CD8-positive, alpha-beta memory T cell (primary cell): Measurements from ENCODE around the gene MYOG. TPM values are rescaled to one million over a fixed set of nuclear protein-coding genes. Genes with fewer than 3 reads are reported as not detected.

ENCODE experiments used
- CTCF ChIA-PET: fragments of 350-600 bp; sonication (Branson Sonifier 250); formaldehyde crosslinking; loops from one replicate; lab custom pipeline; 2021; ENCODE audit warnings: antibody characterized with exemption; lab: Charles Lee
- POLR2A ChIA-PET: fragments of 350-600 bp; sonication (Branson Sonifier 250); formaldehyde crosslinking; loops from one replicate; lab custom pipeline; 2021; ENCODE audit warnings: antibody characterized with exemption; lab: Charles Lee
- DNase-seq, 5 donors: peaks; one replicate each; pipeline versions ENCODE4 v3.0.0 to v3.0.0-alpha.2; 2020 to 2022; ENCODE audit warnings: mixed read lengths in 1 of 5
- H3K27ac ChIP-seq: one replicate; pipeline ENCODE4 v1.7.0; 2013; ENCODE audit warnings: low read depth, mild to moderate bottlenecking, low read length, moderate library complexity
- H3K27me3 ChIP-seq: 2 replicates; pipeline ENCODE4 v1.7.0; 2013; ENCODE audit warnings: low read length, mild to moderate bottlenecking; ENCODE audit not compliant: insufficient read depth, poor library complexity, severe bottlenecking
- H3K36me3 ChIP-seq: 2 replicates; pipeline ENCODE4 v1.7.0; 2013; ENCODE audit warnings: mild to moderate bottlenecking, low read length, moderate library complexity; ENCODE audit not compliant: insufficient read depth
- H3K4me1 ChIP-seq: 2 replicates; pipeline ENCODE4 v1.7.0; 2013; ENCODE audit warnings: mild to moderate bottlenecking, low read length, moderate library complexity; ENCODE audit not compliant: insufficient read depth
- H3K4me3 ChIP-seq: 2 replicates; pipeline ENCODE4 v1.7.0; 2013; ENCODE audit warnings: mild to moderate bottlenecking, low read length
- H3K9me3 ChIP-seq: 2 replicates; pipeline ENCODE4 v1.7.0; 2013; ENCODE audit warnings: mild to moderate bottlenecking, low read length
- H3K27ac Mint-ChIP-seq, 8 donors: one replicate each; pipeline ENCODE4 v1.8.0; 2020 to 2021; ENCODE audit warnings: mixed read lengths in 8 of 8, mild to moderate bottlenecking in 6 of 8, inconsistent platforms in 3 of 8, moderate library complexity in 3 of 8
- H3K27me3 Mint-ChIP-seq, 2 donors: one replicate each; pipeline ENCODE4 v1.8.0; 2020 to 2021; ENCODE audit warnings: mixed read lengths in 2 of 2, mild to moderate bottlenecking in 1 of 2, moderate library complexity in 1 of 2
- H3K36me3 Mint-ChIP-seq, 3 donors: one replicate each; pipeline ENCODE4 v1.8.0; 2020 to 2021; ENCODE audit warnings: mixed read lengths in 3 of 3, inconsistent platforms in 1 of 3, mild to moderate bottlenecking in 1 of 3
- H3K4me1 Mint-ChIP-seq, 3 donors: one replicate each; pipeline ENCODE4 v1.8.0; 2020 to 2021; ENCODE audit warnings: mixed read lengths in 3 of 3, inconsistent platforms in 1 of 3, mild to moderate bottlenecking in 1 of 3
- H3K4me3 Mint-ChIP-seq, 7 donors: one replicate each; pipeline ENCODE4 v1.8.0; 2020 to 2021; ENCODE audit warnings: mixed read lengths in 7 of 7, mild to moderate bottlenecking in 6 of 7, moderate library complexity in 4 of 7, inconsistent platforms in 2 of 7
- H3K9me3 Mint-ChIP-seq, 5 donors: one replicate each; pipeline ENCODE4 v1.8.0; 2020 to 2022; ENCODE audit warnings: mixed read lengths in 5 of 5, mild to moderate bottlenecking in 3 of 5, moderate library complexity in 2 of 5, inconsistent platforms in 1 of 5
- polyA plus RNA-seq: library from polyadenylated mRNA; unstranded; fragments of 300-500 nt; fragmentation: Illumina TruSeq; gene quantifications from one replicate; pipeline ENCODE4 v1.2.3, GENCODE V29; 2021
- total RNA-seq, 2 experiments: library from RNA; stranded (reverse); gene quantifications; one replicate each; pipeline ENCODE4 v1.2.3, GENCODE V29; 2021

MYOG gene
- total and polyA plus RNA-seq, 3 experiments from 2014 or later: not detected

GRCh38 chr1:203063287-203063686 is 22.5 kb downstream of the MYOG start:
- no peak for DNase-seq
- Mint-ChIP-seq H3K4me3 (no peak overlapping the region), H3K27ac (peak overlapping the region in 1 of 8 donors; percentile 20), H3K4me1 (no peaks in the 10 kb centered on the region), H3K9me3 (no peaks in the 10 kb centered on the region), H3K36me3 (peaks cover 0 to 5% (median 0%) of the 10 kb centered on the region in 3 donors), H3K27me3 (peaks cover 1 to 18% of the 10 kb centered on the region in 2 donors)
- H3K4me1 ChIP-seq: no peaks in the 10 kb centered on the region
- no peak overlapping the region for H3K4me3 ChIP-seq
- H3K27me3 ChIP-seq: no peaks in the 10 kb centered on the region
- no peaks in the 10 kb centered on the region for H3K36me3 ChIP-seq
- CTCF ChIA-PET: no interaction called here
- H3K9me3 ChIP-seq: no peaks in the 10 kb centered on the region
- H3K27ac ChIP-seq: no peak overlapping the region
- POLR2A ChIA-PET: no interaction called here

DNA sequence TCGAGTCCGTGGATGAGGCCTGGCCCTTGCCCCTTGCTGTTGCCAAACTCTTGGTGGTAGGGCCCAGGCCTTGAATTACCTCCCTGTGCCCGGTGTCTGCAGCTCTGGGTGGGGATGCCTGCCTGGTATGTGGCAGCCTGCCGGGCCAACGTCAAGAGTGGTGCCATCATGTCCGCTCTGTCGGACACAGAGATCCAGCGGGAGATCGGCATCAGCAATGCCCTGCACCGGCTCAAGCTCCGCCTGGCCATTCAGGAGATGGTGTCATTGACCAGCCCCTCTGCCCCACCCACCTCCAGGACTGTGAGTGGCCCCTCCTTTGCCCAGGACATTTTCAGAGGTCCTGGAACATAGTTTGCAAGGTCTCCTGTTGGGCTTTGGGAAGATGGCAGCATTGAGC is 25.7 kb downstream of the MYOG start:
- no peak for DNase-seq
- POLR2A ChIA-PET: no interaction called here
- Mint-ChIP-seq H3K4me1 (no peaks in the 10 kb centered on the region), H3K27me3 (peaks cover 2 to 23% of the 10 kb centered on the region in 2 donors), H3K4me3 (no peak overlapping the region), H3K27ac (no peak overlapping the region), H3K36me3 (peaks cover 0 to 3% (median 0%) of the 10 kb centered on the region in 3 donors), H3K9me3 (no peaks in the 10 kb centered on the region)
- Histone ChIP-seq H3K36me3 (no peaks in the 10 kb centered on the region), H3K9me3 (no peaks in the 10 kb centered on the region), H3K27ac (no peak overlapping the region), H3K4me1 (no peaks in the 10 kb centered on the region), H3K4me3 (no peak overlapping the region), H3K27me3 (no peaks in the 10 kb centered on the region)
- CTCF ChIA-PET: no interaction called here

- H3K4me1 Mint-ChIP-seq: no peaks in the 10 kb centered on the region
- no peaks in the 10 kb centered on the region for H3K9me3 ChIP-seq
- peaks cover 2 to 23% of the 10 kb centered on the region in 2 donors for H3K27me3 Mint-ChIP-seq
- H3K4me3 Mint-ChIP-seq: no peak overlapping the region
- POLR2A ChIA-PET: no interaction called here
- H3K27ac Mint-ChIP-seq: no peak overlapping the region
- H3K4me3 ChIP-seq: no peak overlapping the region
- no peaks in the 10 kb centered on the region for H3K9me3 Mint-ChIP-seq
- H3K4me1 ChIP-seq: no peaks in the 10 kb centered on the region
- no peak overlapping the region for H3K27ac ChIP-seq
- H3K27me3 ChIP-seq: no peaks in the 10 kb centered on the region
- peaks cover 0 to 3% (median 0%) of the 10 kb centered on the region in 3 donors for H3K36me3 Mint-ChIP-seq
- DNase-seq: no peak
- CTCF ChIA-PET: no interaction called here
- H3K36me3 ChIP-seq: no peaks in the 10 kb centered on the region
These were observed 26.3 kb downstream of the MYOG start for GRCh38 chr1:203059485-203059884.

GRCh38 chr1:203058676-203058935 is 27.2 kb downstream of the MYOG start:
- H3K27ac ChIP-seq: no peak overlapping the region
- no peaks in the 10 kb centered on the region for H3K9me3 ChIP-seq
- ChIA-PET CTCF (no interaction called here), POLR2A (no interaction called here)
- no peaks in the 10 kb centered on the region for H3K27me3 ChIP-seq
- no peak for DNase-seq
- Mint-ChIP-seq H3K27ac (no peak overlapping the region), H3K9me3 (no peaks in the 10 kb centered on the region), H3K4me3 (no peak overlapping the region), H3K4me1 (no peaks in the 10 kb centered on the region), H3K36me3 (peaks cover 0 to 3% (median 0%) of the 10 kb centered on the region in 3 donors), H3K27me3 (peaks cover 2 to 23% of the 10 kb centered on the region in 2 donors)
- no peaks in the 10 kb centered on the region for H3K36me3 ChIP-seq
- no peak overlapping the region for H3K4me3 ChIP-seq
- no peaks in the 10 kb centered on the region for H3K4me1 ChIP-seq

- Histone ChIP-seq H3K4me1 (no peaks in the 10 kb centered on the region), H3K36me3 (no peaks in the 10 kb centered on the region), H3K9me3 (no peaks in the 10 kb centered on the region), H3K4me3 (no peak overlapping the region), H3K27ac (no peak overlapping the region), H3K27me3 (no peaks in the 10 kb centered on the region)
- Mint-ChIP-seq H3K4me1 (no peaks in the 10 kb centered on the region), H3K27ac (peak overlapping the region in 1 of 8 donors; percentile 89), H3K27me3 (peaks cover 2 to 18% of the 10 kb centered on the region in 2 donors), H3K4me3 (no peak overlapping the region), H3K9me3 (no peaks in the 10 kb centered on the region), H3K36me3 (peaks cover 0 to 3% (median 0%) of the 10 kb centered on the region in 3 donors)
- no peak for DNase-seq
- ChIA-PET POLR2A (no interaction called here), CTCF (no interaction called here)
These were observed 27.7 kb downstream of the MYOG start for GRCh38 chr1:203057911-203058675.

DNA sequence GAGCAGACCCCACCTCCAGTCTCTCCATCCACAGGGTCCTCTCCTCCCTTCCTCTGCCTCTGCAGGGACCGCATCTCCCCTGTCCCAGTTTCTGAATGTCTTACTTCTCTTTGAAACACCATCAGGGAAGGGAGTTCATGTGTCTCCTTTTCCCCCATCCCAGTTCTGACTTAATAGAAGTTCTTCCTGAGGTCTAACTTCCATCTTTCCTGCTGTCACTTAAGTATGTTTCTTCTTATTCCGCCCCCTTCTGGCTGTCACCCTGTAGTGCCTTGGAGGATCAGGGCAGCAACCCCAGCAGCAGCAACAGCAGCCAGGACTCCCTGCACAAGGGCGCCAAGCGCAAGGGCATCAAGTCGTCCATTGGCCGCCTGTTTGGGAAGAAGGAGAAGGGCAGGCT is 29.3 kb downstream of the MYOG start:
- no peaks in the 10 kb centered on the region for H3K27me3 ChIP-seq
- H3K9me3 ChIP-seq: no peaks in the 10 kb centered on the region
- Mint-ChIP-seq H3K36me3 (peaks cover 0 to 2% (median 0%) of the 10 kb centered on the region in 3 donors), H3K9me3 (no peaks in the 10 kb centered on the region), H3K4me3 (no peak overlapping the region), H3K4me1 (no peaks in the 10 kb centered on the region), H3K27ac (no peak overlapping the region), H3K27me3 (peaks cover 4 to 28% of the 10 kb centered on the region in 2 donors)
- ChIA-PET CTCF (no interaction called here), POLR2A (no interaction called here)
- H3K27ac ChIP-seq: no peak overlapping the region
- no peak for DNase-seq
- no peak overlapping the region for H3K4me3 ChIP-seq
- no peaks in the 10 kb centered on the region for H3K36me3 ChIP-seq
- H3K4me1 ChIP-seq: no peaks in the 10 kb centered on the region

- H3K27ac ChIP-seq: no peak overlapping the region
- no peaks in the 10 kb centered on the region for H3K9me3 Mint-ChIP-seq
- no peaks in the 10 kb centered on the region for H3K36me3 ChIP-seq
- CTCF ChIA-PET: no interaction called here
- DNase-seq: no peak
- no peaks in the 10 kb centered on the region for H3K4me1 Mint-ChIP-seq
- H3K4me3 ChIP-seq: no peak overlapping the region
- no peak overlapping the region for H3K27ac Mint-ChIP-seq
- peaks cover 0 to 1% (median 0%) of the 10 kb centered on the region in 3 donors for H3K36me3 Mint-ChIP-seq
- POLR2A ChIA-PET: no interaction called here
- H3K27me3 ChIP-seq: no peaks in the 10 kb centered on the region
- no peaks in the 10 kb centered on the region for H3K9me3 ChIP-seq
- H3K4me1 ChIP-seq: no peaks in the 10 kb centered on the region
- no peak overlapping the region for H3K4me3 Mint-ChIP-seq
- peaks cover 4 to 32% of the 10 kb centered on the region in 2 donors for H3K27me3 Mint-ChIP-seq
These were observed 29.8 kb downstream of the MYOG start for GRCh38 chr1:203056012-203056411.

GRCh38 chr1:203055161-203055799 is 30.5 kb downstream of the MYOG start:
- no peak overlapping the region for H3K27ac ChIP-seq
- H3K4me1 ChIP-seq: no peaks in the 10 kb centered on the region
- DNase-seq: no peak
- ChIA-PET POLR2A (no interaction called here), CTCF (interaction anchor here (2.4 kb wide), 1 partner anchor 16 kb away, joined by 6 read pairs; no protein-coding TSS in a partner anchor)
- Mint-ChIP-seq H3K4me3 (no peak overlapping the region), H3K4me1 (no peaks in the 10 kb centered on the region), H3K27ac (no peak overlapping the region), H3K27me3 (peaks cover 7 to 36% of the 10 kb centered on the region in 2 donors), H3K9me3 (no peaks in the 10 kb centered on the region), H3K36me3 (no peaks in the 10 kb centered on the region)
- H3K36me3 ChIP-seq: no peaks in the 10 kb centered on the region
- H3K27me3 ChIP-seq: no peaks in the 10 kb centered on the region
- H3K9me3 ChIP-seq: no peaks in the 10 kb centered on the region
- no peak overlapping the region for H3K4me3 ChIP-seq
